Mammary epithelial cell (primary cell): ENCODE measurements around the gene DCK.

Experiments used
- EZH2 ChIP-seq: IDR thresholded peaks from 2 replicates; pipeline ENCODE4 v1.6.1; 2012; ENCODE audit warnings: low read length, inconsistent platforms, borderline replicate concordance
- TF ChIP-seq, protein P1 (sequence below), 2 donors: IDR thresholded peaks in 1 of 2; conservative IDR thresholded peaks in 1 of 2; 2 replicates each; pipeline ENCODE4 v1.5.1; 2011 to 2012; ENCODE audit warnings: inconsistent platforms in 2 of 2, low read length in 2 of 2, mild to moderate bottlenecking in 2 of 2, control low read depth in 1 of 2, low read depth in 1 of 2; ENCODE audit not compliant: insufficient read depth in 1 of 2; ENCODE audit errors: extremely low read depth in 1 of 2

DNA sequence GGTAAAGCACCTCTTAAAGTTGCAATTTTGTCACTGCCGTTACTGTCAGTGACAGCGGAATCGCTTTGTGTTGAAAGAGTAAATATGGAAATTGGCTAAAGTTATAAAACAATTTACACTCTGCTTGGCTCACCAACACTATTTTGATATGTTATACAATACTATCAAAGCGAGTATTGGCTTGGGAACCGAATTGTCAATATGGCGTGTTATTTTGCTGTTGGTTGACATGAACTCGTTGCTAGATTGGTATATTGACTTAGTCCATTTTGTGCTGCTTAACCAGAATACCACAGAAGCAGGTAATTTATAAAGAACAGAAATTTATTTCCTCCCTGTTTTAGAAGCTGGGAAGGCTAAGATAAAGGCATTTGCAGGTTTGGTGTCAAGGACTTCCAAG is 58.6 kb downstream of the DCK start:
- TF ChIP-seq, protein P1, sequence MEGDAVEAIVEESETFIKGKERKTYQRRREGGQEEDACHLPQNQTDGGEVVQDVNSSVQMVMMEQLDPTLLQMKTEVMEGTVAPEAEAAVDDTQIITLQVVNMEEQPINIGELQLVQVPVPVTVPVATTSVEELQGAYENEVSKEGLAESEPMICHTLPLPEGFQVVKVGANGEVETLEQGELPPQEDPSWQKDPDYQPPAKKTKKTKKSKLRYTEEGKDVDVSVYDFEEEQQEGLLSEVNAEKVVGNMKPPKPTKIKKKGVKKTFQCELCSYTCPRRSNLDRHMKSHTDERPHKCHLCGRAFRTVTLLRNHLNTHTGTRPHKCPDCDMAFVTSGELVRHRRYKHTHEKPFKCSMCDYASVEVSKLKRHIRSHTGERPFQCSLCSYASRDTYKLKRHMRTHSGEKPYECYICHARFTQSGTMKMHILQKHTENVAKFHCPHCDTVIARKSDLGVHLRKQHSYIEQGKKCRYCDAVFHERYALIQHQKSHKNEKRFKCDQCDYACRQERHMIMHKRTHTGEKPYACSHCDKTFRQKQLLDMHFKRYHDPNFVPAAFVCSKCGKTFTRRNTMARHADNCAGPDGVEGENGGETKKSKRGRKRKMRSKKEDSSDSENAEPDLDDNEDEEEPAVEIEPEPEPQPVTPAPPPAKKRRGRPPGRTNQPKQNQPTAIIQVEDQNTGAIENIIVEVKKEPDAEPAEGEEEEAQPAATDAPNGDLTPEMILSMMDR (conservative IDR thresholded peaks at IDR 0.05 in 1 of 2, IDR thresholded peaks at IDR 0.05 in 1 of 2; ENCODE audit: extremely low read depth in 1 of 2, insufficient read depth in 1 of 2, low read depth in 1 of 2, low read length in 2 of 2): no peak
- no peak for TF ChIP-seq EZH2
